ENCODE results near the gene LHX5. TPM values are rescaled to one million over a fixed set of nuclear protein-coding genes. Genes with fewer than 3 reads are reported as not detected.

Gene LHX5
- total RNA-seq, 1 donor from 2014 or later = 0.25 TPM

- Histone ChIP-seq H2AFZ (ENCODE audit: low read depth, low read length) (peak overlapping the region; percentile 79), H3K27me3 (ENCODE audit: insufficient read depth, low read length) (no peaks in the 10 kb centered on the region), H3K79me2 (ENCODE audit: insufficient read depth, low read length) (peaks cover 7% of the 10 kb centered on the region), H3K36me3 (ENCODE audit: insufficient read depth, low read length) (no peaks in the 10 kb centered on the region), H4K20me1 (ENCODE audit: insufficient read depth, low read length) (no peaks in the 10 kb centered on the region), H3K4me3 (ENCODE audit: insufficient read depth, low read depth, low read length) (peak overlapping the region; percentile 69), H3K4me1 (ENCODE audit: insufficient read depth, low read length) (peaks cover 10% of the 10 kb centered on the region), H3K9ac (ENCODE audit: low read length) (peak overlapping the region; percentile 87), H3K4me2 (ENCODE audit: low read length) (peak overlapping the region; percentile 85), H3K9me3 (ENCODE audit: insufficient read depth, low read depth, low read length) (no peaks in the 10 kb centered on the region), H3K27ac (ENCODE audit: low read depth, low read length) (peak overlapping the region; percentile 35)
- no peak for DNase-seq (ENCODE audit: low read depth)
- H3K36me3 Mint-ChIP-seq (ENCODE audit: low read depth, unreplicated experiment) = no peaks in the 10 kb centered on the region
- TF ChIP-seq CTCF (IDR thresholded peaks at IDR 0.05; ENCODE audit: insufficient read depth, low read depth, low read length) (no peak), EZH2 (IDR thresholded peaks at IDR 0.05; ENCODE audit: insufficient read depth, low read length) (no peak)
- H3K27me3 Mint-ChIP-seq (ENCODE audit: low read depth, unreplicated experiment) = peaks cover 11% of the 10 kb centered on the region
- H3K9me3 Mint-ChIP-seq (ENCODE audit: unreplicated experiment) = no peaks in the 10 kb centered on the region
- FAIRE-seq = no peak
- peaks cover 4% of the 10 kb centered on the region for H3K4me1 Mint-ChIP-seq (ENCODE audit: low read depth, unreplicated experiment)
- peak overlapping the region; percentile 96 for H3K4me3 Mint-ChIP-seq (ENCODE audit: unreplicated experiment)
- peak overlapping the region; percentile 12 for H3K27ac Mint-ChIP-seq (ENCODE audit: unreplicated experiment)
These were observed 48.6 kb downstream of the LHX5 start for GRCh38 chr12:113422886-113423669.

- H3K36me3 Mint-ChIP-seq (ENCODE audit: low read depth, unreplicated experiment) = no peaks in the 10 kb centered on the region
- DNase-seq (ENCODE audit: low read depth) (peak; percentile 73), FAIRE-seq (no peak)
- H3K4me3 Mint-ChIP-seq (ENCODE audit: unreplicated experiment) = peak within 1 kb of the TSS; percentile 96
- Histone ChIP-seq H3K4me1 (ENCODE audit: insufficient read depth, low read length) (peaks cover 10% of the 10 kb centered on the region), H4K20me1 (ENCODE audit: insufficient read depth, low read length) (no peaks in the 10 kb centered on the region), H3K9me3 (ENCODE audit: insufficient read depth, low read depth, low read length) (no peaks in the 10 kb centered on the region), H3K4me2 (ENCODE audit: low read length) (peak within 1 kb of the TSS; percentile 85), H2AFZ (ENCODE audit: low read depth, low read length) (peak within 1 kb of the TSS; percentile 79), H3K27ac (ENCODE audit: low read depth, low read length) (peak within 1 kb of the TSS; percentile 35), H3K4me3 (ENCODE audit: insufficient read depth, low read depth, low read length) (peak within 1 kb of the TSS; percentile 69), H3K36me3 (ENCODE audit: insufficient read depth, low read length) (no peaks in the 10 kb centered on the region), H3K27me3 (ENCODE audit: insufficient read depth, low read length) (no peaks in the 10 kb centered on the region), H3K9ac (ENCODE audit: low read length) (peak within 1 kb of the TSS; percentile 87), H3K79me2 (ENCODE audit: insufficient read depth, low read length) (peaks cover 7% of the 10 kb centered on the region)
- H3K9me3 Mint-ChIP-seq (ENCODE audit: unreplicated experiment) = no peaks in the 10 kb centered on the region
- TF ChIP-seq EZH2 (IDR thresholded peaks at IDR 0.05; ENCODE audit: insufficient read depth, low read length) = no peak
- no peak for TF ChIP-seq CTCF (IDR thresholded peaks at IDR 0.05; ENCODE audit: insufficient read depth, low read depth, low read length)
- H3K4me1 Mint-ChIP-seq (ENCODE audit: low read depth, unreplicated experiment) = peaks cover 4% of the 10 kb centered on the region
- peak within 1 kb of the TSS; percentile 98 for H3K27ac Mint-ChIP-seq (ENCODE audit: unreplicated experiment)
- peaks cover 13% of the 10 kb centered on the region for H3K27me3 Mint-ChIP-seq (ENCODE audit: low read depth, unreplicated experiment)
These were observed 49.4 kb downstream of the LHX5 start, which contains the start of gene SDSL for GRCh38 chr12:113422030-113422885. Gene SDSL (plus strand): TSS chr12:113422380. CDS start chr12:113427983, 5,603 bp downstream.

All from astrocyte (in vitro differentiated cells and primary cell).